Measurements from ENCODE around the gene MOB1A.
A peak's percentile ranks its signal among the peaks of the same experiment; 100 is the strongest.
"Not testable (repeated sequence)": the region's sequence is repeated elsewhere in the genome, so short reads cannot be mapped to it uniquely, and the experiment has no call there.

MOB1A gene

DNA sequence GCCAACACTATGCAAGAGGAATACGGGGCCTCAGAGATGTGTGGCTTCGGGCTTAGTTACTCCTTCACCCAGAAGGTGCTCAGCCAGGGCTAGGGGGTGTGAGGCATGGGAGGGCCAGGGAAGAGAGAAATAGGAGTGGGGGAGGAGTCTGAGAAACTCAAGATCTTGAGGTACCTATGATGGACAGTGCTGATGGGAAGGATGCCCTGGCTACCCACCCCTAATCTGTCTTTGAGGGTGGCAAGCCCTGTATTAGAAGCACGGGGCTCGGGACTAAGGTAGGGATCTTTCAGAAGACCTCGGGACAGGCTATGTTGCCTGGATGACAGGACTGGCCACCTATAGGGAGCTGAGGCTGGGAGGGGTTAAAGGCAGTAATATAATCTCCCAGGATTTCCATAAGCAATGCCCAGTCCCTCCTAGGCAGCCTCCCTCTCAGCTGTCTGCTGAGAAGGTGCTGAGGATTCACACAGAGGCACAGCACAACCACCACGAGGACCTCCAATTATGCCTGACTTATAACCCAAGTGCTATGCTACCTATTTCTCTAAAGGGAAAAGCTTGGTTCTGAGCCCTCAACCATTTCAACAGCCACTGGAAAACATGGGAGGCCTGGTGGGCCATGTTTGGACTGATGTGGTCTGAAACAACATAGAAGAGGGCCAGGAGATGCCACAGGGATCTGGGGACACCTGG is 43.1 kb upstream of the MOB1A start:
- DNase-seq (ENCODE audit: low spot score): no peak
- TF ChIP-seq, protein P1, sequence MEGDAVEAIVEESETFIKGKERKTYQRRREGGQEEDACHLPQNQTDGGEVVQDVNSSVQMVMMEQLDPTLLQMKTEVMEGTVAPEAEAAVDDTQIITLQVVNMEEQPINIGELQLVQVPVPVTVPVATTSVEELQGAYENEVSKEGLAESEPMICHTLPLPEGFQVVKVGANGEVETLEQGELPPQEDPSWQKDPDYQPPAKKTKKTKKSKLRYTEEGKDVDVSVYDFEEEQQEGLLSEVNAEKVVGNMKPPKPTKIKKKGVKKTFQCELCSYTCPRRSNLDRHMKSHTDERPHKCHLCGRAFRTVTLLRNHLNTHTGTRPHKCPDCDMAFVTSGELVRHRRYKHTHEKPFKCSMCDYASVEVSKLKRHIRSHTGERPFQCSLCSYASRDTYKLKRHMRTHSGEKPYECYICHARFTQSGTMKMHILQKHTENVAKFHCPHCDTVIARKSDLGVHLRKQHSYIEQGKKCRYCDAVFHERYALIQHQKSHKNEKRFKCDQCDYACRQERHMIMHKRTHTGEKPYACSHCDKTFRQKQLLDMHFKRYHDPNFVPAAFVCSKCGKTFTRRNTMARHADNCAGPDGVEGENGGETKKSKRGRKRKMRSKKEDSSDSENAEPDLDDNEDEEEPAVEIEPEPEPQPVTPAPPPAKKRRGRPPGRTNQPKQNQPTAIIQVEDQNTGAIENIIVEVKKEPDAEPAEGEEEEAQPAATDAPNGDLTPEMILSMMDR (IDR thresholded peaks at IDR 0.05; ENCODE audit: extremely low read depth, missing control alignments): no peak

DNA sequence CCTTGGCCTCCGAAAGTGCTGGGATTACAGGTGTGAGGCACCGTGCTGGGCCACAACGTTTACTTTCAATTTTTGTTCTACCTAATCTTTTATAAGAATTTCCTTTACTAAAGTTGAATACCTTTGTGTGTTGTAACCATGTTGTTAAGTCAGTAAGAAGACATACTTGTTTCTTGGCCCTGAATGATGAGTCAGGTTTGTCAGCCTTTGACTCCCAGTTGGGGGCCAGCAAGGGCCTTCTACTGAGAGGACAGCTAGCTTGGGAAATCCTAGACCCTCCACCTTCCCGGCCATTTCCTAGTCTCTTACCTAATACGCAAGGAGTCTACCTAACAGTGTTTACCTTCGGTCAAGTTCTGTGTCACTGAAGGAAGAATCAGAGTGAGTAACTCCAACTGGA is 42.4 kb upstream of the MOB1A start:
- DNase-seq (ENCODE audit: low spot score): no peak
- TF ChIP-seq, protein P1 (IDR thresholded peaks at IDR 0.05; ENCODE audit: extremely low read depth, missing control alignments): no peak

DNA sequence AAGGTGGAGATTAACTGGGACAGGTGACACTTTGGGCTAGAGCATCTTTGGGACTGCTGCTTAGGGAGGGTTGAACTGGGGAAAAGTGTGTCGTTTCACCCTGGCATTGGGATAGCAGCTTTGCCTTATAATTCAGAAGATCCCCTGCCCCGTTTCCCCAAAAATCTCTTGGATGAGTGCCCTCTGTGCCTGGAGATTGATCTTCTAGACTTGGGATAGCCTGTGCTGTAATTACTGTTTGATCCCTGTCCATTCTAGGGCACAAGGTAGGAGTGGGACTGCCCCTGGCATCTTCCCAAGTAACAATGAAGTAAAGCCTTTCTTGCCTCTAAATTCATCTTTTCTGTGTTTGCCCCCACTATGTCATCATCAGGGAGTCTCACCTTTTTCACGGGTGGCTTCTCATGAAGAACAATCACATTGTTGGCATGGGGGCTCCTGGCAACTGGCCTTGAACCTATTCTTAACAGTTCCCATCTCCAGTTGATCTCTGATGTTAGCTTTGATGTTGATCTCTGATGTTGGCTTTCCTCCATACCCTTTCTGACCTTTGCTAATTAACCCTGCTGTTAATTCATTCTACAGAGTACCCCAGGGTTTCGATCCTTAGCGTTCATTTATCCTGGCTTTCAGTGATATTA is 41.3 kb upstream of the MOB1A start:
- TF ChIP-seq, protein P1 (IDR thresholded peaks at IDR 0.05; ENCODE audit: extremely low read depth, missing control alignments): no peak

DNA sequence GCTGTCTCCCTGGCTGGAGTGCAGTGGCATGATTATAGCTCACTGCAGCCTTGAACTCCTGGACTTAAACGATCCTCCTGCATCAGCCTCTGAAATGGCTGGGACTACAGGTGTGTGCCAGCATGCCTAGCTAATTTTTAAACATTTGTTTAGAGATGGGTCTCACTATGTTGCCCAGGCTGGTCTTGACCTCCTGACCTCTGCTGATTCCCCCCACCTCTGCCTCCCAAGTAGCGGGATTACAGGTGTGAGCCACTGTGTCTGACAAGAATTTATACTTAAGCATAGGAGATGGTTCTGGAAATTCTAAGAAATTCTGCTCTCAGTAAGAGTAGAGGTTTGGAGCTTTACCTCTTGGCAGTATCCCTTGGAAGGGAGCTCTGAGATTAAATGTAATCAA is 38.0 kb upstream of the MOB1A start:
- TF ChIP-seq, protein P1 (IDR thresholded peaks at IDR 0.05; ENCODE audit: extremely low read depth, missing control alignments): no peak

More for the DNA sequence above, 41.3 kb upstream of the MOB1A start:
- no peak for DNase-seq (ENCODE audit: low spot score)

DNA sequence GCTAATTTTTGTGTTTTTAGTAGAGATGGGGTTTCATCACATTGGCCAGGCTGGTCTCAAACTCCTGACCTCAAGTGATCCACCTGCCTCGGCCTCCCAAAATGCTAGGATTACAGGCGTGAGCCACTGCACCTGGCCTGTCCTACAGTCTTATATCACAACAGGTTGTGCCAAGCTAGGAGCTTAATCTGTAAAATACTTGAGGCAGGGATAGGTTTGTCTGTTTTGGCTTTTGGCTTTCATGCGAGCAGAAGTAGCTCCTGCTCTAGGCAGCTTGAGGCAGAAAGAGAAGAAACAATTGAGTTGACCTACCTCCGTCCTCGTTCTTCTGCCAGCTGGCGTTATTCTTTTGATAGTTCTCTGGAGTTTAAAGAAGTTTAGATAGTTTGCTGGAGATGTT is 37.1 kb upstream of the MOB1A start:
- not testable (repeated sequence) for DNase-seq (ENCODE audit: low spot score)

More for the DNA sequence above, 38.0 kb upstream of the MOB1A start:
- no peak for DNase-seq (ENCODE audit: low spot score)

DNA sequence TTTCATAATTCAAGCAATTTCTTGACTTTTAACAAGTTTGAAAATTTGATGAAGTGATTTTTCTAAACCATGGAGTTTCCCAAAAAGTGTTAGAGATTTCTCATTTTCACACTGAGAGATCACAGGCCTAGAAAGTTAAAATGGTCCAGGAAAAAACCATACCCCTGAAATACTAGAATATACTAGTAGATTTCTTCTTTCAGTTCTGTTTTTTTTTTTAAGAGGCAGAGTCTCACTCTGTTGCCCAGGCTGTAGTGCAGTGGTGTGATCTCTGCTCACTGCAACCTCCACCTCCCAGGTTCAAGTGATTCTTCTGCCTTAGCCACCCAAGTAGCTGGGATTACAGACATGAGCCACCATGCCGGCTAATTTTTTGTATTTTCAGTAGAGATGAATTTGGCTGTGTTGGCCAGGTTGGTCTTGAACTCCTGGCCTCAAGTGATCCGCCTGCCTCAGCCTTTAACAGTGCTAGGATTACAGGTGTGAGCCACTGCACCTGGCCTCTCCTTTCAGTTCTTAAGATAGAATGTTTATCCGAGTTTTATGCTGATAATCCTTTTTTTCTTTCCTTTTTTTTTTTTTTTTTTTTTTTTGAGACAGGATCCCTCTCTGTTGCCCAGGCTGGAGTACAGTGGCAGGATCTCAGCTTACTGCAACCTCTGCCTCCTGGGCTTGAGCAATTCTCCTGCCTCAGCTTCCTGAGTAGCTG is 34.2 kb upstream of the MOB1A start:
- TF ChIP-seq, protein P1 (IDR thresholded peaks at IDR 0.05; ENCODE audit: extremely low read depth, missing control alignments): no peak
- no peak for DNase-seq (ENCODE audit: low spot score)

DNA sequence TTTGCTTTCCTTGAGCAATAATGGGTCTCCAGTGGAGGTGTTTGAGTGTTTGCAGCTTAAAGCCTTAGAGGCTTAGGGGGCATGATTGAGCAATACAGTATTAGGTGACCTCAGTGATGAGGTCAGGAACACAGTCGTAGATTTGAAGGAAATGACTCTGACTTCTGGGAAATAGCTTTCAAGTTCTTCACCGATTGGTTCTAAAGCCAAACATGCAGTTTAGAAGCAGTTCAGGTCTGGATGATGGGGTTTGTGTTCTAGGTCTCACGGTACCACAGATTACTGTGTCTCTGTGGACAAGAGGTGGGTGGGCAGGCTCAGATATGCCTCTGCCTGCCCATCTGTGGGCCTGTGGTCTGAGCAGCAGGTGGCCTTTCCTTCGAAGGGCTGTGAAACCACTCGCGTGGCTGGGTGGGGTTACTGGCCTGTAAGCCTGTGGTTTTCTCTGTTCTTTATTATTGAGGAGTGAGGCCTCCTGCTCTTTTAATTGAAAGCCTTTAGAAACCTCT is 27.6 kb upstream of the MOB1A start:
- TF ChIP-seq, protein P1 (IDR thresholded peaks at IDR 0.05; ENCODE audit: extremely low read depth, missing control alignments): no peak
- peak; percentile 66 for DNase-seq (ENCODE audit: low spot score)

All from GM20000 (cell line).